SH-SY5Y (cell line): ENCODE results near the gene XK.

Experiments used
- GATA2 ChIP-seq: IDR thresholded peaks from 2 replicates; pipeline ENCODE4 v1.6.1; 2011; ENCODE audit warnings: mild to moderate bottlenecking, low read depth, low read length
- GATA3 ChIP-seq: IDR thresholded peaks from 2 replicates; pipeline ENCODE4 v1.6.1; 2011; ENCODE audit warnings: low read depth, mild to moderate bottlenecking, low read length, moderate library complexity

DNA sequence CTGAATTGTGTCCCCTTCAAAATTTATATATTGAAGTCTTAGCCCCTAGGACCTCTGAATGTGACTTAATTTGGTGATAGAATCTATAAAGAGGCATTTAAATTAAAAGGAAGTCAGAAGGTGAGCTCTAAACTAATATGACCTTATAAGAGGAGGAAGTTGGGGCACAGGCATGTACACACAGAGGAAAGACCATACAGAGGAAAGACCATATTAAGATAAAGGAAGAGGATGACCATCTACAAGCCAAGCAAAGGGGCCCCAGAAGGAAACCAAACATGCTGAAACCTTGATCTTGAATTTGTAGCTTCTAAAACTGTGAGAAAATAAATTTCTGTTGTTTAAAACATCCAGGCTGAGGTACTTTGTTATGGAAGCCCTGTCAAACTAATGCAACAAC lies 67.3 kb downstream of the XK start:
- no peak for TF ChIP-seq GATA2
- no peak for TF ChIP-seq GATA3
